D721Med (cell line): ENCODE data around the gene NOS1AP.
A peak's percentile ranks its signal among the peaks of the same experiment; 100 is the strongest.
"Not testable (repeated sequence)": the region's sequence is repeated elsewhere in the genome, so short reads cannot be mapped to it uniquely, and the experiment has no call there.

Experiments
- DNase-seq: peaks from one replicate; pipeline ENCODE4 v3.0.0; 2011; ENCODE audit warnings: low spot score; ENCODE audit not compliant: insufficient read length
- FAIRE-seq: peaks from 2 replicates; lab custom pipeline; 2011; peaks lifted over from hg19 to GRCh38; lab: Jason Lieb, UNC
- CTCF ChIP-seq: IDR thresholded peaks from 2 replicates; pipeline ENCODE4 v1.5.1; 2012; ENCODE audit warnings: mild to moderate bottlenecking, control low read depth; ENCODE audit not compliant: insufficient read depth; ENCODE audit errors: missing control alignments

The NOS1AP gene

GRCh38 chr1:162079030-162079429 lies 9.5 kb downstream of the NOS1AP start:
- TF ChIP-seq CTCF: no peak
- FAIRE-seq (no peak), DNase-seq (no peak)

- DNase-seq (no peak), FAIRE-seq (peak; percentile 87)
- TF ChIP-seq CTCF: no peak
Observed at GRCh38 chr1:162080472-162081015, 11.1 kb downstream of the NOS1AP start.

GRCh38 chr1:162081316-162081715 lies 11.8 kb downstream of the NOS1AP start:
- TF ChIP-seq CTCF: no peak
- DNase-seq: no peak
- no peak for FAIRE-seq

GRCh38 chr1:162082080-162082479 lies 12.6 kb downstream of the NOS1AP start:
- not testable (repeated sequence) for DNase-seq, FAIRE-seq

- TF ChIP-seq CTCF: no peak
- FAIRE-seq: no peak
- no peak for DNase-seq
Observed at GRCh38 chr1:162083273-162083672, 13.8 kb downstream of the NOS1AP start.

GRCh38 chr1:162085991-162086390 lies 16.5 kb downstream of the NOS1AP start:
- no peak for TF ChIP-seq CTCF
- DNase-seq (no peak), FAIRE-seq (no peak)

- no peak for TF ChIP-seq CTCF
- FAIRE-seq (peak; percentile 55), DNase-seq (no peak)
Observed at GRCh38 chr1:162087111-162087510, 17.6 kb downstream of the NOS1AP start.

- FAIRE-seq: peak; percentile 56
- DNase-seq: no peak
- no peak for TF ChIP-seq CTCF
Observed at GRCh38 chr1:162087574-162087973, 18.1 kb downstream of the NOS1AP start.
